ENCODE measurements around the gene SYNJ2. TPM values are rescaled to one million over a fixed set of nuclear protein-coding genes. Genes with fewer than 3 reads are reported as not detected.
A peak's percentile ranks its signal among the peaks of the same experiment; 100 is the strongest.

The SYNJ2 gene
- total and polyA plus RNA-seq, 7 donors, result 2.6 to 30.2 (median 6.1) TPM

- Histone ChIP-seq H3K27me3 (ENCODE audit: insufficient read depth in 3 of 3, low read length in 2 of 3) (no peaks in the 10 kb centered on the region), H3K4me1 (peaks cover 8% of the 10 kb centered on the region), H3K27ac (no peak overlapping the region), H3K9me3 (no peaks in the 10 kb centered on the region), H3K36me3 (ENCODE audit: insufficient read depth in 1 of 2, low read depth in 1 of 2) (peaks cover 0 to 59% of the 10 kb centered on the region in 2 donors), H3K4me3 (no peak overlapping the region)
- TF ChIP-seq, protein P1, sequence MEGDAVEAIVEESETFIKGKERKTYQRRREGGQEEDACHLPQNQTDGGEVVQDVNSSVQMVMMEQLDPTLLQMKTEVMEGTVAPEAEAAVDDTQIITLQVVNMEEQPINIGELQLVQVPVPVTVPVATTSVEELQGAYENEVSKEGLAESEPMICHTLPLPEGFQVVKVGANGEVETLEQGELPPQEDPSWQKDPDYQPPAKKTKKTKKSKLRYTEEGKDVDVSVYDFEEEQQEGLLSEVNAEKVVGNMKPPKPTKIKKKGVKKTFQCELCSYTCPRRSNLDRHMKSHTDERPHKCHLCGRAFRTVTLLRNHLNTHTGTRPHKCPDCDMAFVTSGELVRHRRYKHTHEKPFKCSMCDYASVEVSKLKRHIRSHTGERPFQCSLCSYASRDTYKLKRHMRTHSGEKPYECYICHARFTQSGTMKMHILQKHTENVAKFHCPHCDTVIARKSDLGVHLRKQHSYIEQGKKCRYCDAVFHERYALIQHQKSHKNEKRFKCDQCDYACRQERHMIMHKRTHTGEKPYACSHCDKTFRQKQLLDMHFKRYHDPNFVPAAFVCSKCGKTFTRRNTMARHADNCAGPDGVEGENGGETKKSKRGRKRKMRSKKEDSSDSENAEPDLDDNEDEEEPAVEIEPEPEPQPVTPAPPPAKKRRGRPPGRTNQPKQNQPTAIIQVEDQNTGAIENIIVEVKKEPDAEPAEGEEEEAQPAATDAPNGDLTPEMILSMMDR (IDR thresholded peaks at IDR 0.05), result no peak
- no peak for ATAC-seq
- 84 to 95% (median 93%) methylated on average over 10 of the region's 10 CpGs for WGBS, 3 donors
- no peak for DNase-seq
- intact Hi-C loops (cut with DNase I), result loop anchor here in 1 of 2 donors (5.0 kb wide), 1 partner anchor 35 kb away; no protein-coding TSS in a partner anchor
Measured at GRCh38 chr6:158067436-158068015, 85.9 kb downstream of the SYNJ2 start.

DNA sequence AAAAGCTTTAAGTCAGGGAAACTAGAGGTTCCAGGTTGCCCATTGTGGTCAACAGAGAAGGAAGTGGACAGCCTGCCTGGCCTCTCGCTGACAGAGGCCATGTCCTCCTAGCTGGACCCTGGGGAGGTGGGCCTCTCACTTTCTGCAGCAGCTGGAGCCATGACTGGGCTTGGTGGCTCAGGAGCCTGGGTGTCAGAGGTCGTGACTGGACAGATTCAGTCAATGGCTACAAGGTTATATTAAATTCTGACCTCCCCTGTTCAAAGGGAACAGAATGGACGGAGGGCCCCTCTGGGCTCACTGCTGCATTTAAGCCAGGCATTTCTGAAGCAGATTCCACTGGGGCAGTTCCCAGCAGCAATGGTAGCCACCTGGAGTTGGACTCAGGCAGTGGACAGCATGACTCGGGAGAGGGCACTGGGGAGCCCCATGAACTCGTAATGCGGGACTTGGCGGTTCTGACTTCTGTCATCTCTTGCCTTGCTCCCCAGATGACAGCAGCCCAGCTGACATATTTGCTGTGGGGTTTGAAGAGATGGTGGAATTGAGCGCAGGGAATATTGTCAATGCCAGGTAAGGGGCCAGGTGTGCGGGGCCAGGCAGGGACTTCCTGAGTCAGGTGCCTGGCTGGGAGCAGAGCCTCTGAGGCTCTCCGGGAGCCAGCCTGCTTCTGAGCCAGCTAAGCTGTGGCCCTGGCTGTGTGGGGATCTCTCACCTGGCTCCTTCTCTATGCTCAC lies 86.7 kb downstream of the SYNJ2 start:
- H3K27me3 ChIP-seq (ENCODE audit: insufficient read depth in 3 of 3, low read length in 2 of 3), result no peaks in the 10 kb centered on the region
- ATAC-seq (peak in 1 of 4 donors; percentile 19), DNase-seq (no peak)
- H3K36me3 ChIP-seq (ENCODE audit: insufficient read depth in 1 of 2, low read depth in 1 of 2), result peaks cover 0 to 59% of the 10 kb centered on the region in 2 donors
- WGBS, 3 donors, result 83 to 85% (median 84%) methylated on average over 10 of the region's 10 CpGs
- no peak overlapping the region for H3K27ac ChIP-seq
- peaks cover 8% of the 10 kb centered on the region for H3K4me1 ChIP-seq
- H3K9me3 ChIP-seq, result no peaks in the 10 kb centered on the region
- H3K4me3 ChIP-seq, result no peak overlapping the region
- TF ChIP-seq, protein P1 (IDR thresholded peaks at IDR 0.05), result no peak
- intact Hi-C loops (cut with DNase I), result loop anchor here in 1 of 2 donors (5.0 kb wide), 1 partner anchor 36 kb away; no protein-coding TSS in a partner anchor

GRCh38 chr6:158068893-158069799 lies 87.5 kb downstream of the SYNJ2 start:
- H3K36me3 ChIP-seq (ENCODE audit: insufficient read depth in 1 of 2, low read depth in 1 of 2), result peaks cover 0 to 55% of the 10 kb centered on the region in 2 donors
- peaks cover 8% of the 10 kb centered on the region for H3K4me1 ChIP-seq
- intact Hi-C loops (cut with DNase I), result loop anchor here in 1 of 2 donors (5.0 kb wide), 1 partner anchor 37 kb away; no protein-coding TSS in a partner anchor
- H3K27me3 ChIP-seq (ENCODE audit: insufficient read depth in 3 of 3, low read length in 2 of 3), result no peaks in the 10 kb centered on the region
- ATAC-seq (peak in 2 of 4 donors; percentile 58 to 71), DNase-seq (no peak)
- no peak overlapping the region for H3K27ac ChIP-seq
- WGBS, 3 donors, result 73 to 76% (median 75%) methylated on average over 14 of the region's 14 CpGs
- no peaks in the 10 kb centered on the region for H3K9me3 ChIP-seq
- no peak overlapping the region for H3K4me3 ChIP-seq
- TF ChIP-seq, protein P1 (IDR thresholded peaks at IDR 0.05), result no peak

- no peak overlapping the region for H3K4me3 ChIP-seq
Measured at GRCh38 chr6:158069800-158070195, 88.1 kb downstream of the SYNJ2 start.

More at GRCh38 chr6:158069800-158070195, 88.1 kb downstream of the SYNJ2 start:
- Histone ChIP-seq H3K36me3 (ENCODE audit: insufficient read depth in 1 of 2, low read depth in 1 of 2) (peaks cover 0 to 51% of the 10 kb centered on the region in 2 donors), H3K27me3 (ENCODE audit: insufficient read depth in 3 of 3, low read length in 2 of 3) (no peaks in the 10 kb centered on the region), H3K9me3 (no peaks in the 10 kb centered on the region), H3K27ac (no peak overlapping the region), H3K4me1 (peaks cover 8% of the 10 kb centered on the region)
- no peak for ATAC-seq
- 80 to 88% (median 81%) methylated on average over 6 of the region's 6 CpGs for WGBS, 3 donors
- intact Hi-C loops (cut with DNase I), result loop anchor here (2.0 to 10.0 kb wide), 3 partner anchors 37 to 315 kb away; no protein-coding TSS in a partner anchor
- TF ChIP-seq, protein P1 (IDR thresholded peaks at IDR 0.05), result no peak
- no peak for DNase-seq
